Uterus (tissue), 4 donors: ENCODE results near the gene GPR149. TPM values are rescaled to one million over a fixed set of nuclear protein-coding genes. Genes with fewer than 3 reads are reported as not detected.

ENCODE experiments used
- DNase-seq, 2 donors: peaks; one replicate each; pipeline ENCODE4 v3.0.0-alpha.2; 2019 to 2020
- H3K27ac ChIP-seq, 2 donors: fragments of 200-600 bp; sonication (generic); 1 replicate in 1 of 2; 2 replicates in 1 of 2; pipeline ENCODE4 v1.5.1; 2016 to 2018
- H3K27me3 ChIP-seq, 2 donors: fragments of 200-600 bp; sonication (generic); one replicate each; pipeline ENCODE4 v1.5.1; 2018 to 2019; ENCODE audit warnings: control low read depth in 1 of 2
- H3K36me3 ChIP-seq, 2 donors: fragments of 200-600 bp; sonication (generic); one replicate each; pipeline ENCODE4 v1.5.1; 2019; ENCODE audit warnings: control low read depth in 1 of 2
- H3K4me1 ChIP-seq, 2 donors: fragments of 200-600 bp; sonication (generic); one replicate each; pipeline ENCODE4 v1.5.1; 2018 to 2019; ENCODE audit warnings: control low read depth in 1 of 2
- H3K4me3 ChIP-seq, 2 donors: fragments of 200-600 bp; sonication (generic); 1 replicate in 1 of 2; 2 replicates in 1 of 2; pipeline ENCODE4 v1.5.1; 2018 to 2019; ENCODE audit warnings: mild to moderate bottlenecking in 1 of 2
- H3K9me3 ChIP-seq, 2 donors: fragments of 200-600 bp; sonication (generic); one replicate each; pipeline ENCODE4 v1.5.1; 2019; ENCODE audit warnings: control low read depth in 1 of 2
- POLR2A ChIP-seq, 2 donors: fragments of 450-650 bp; IDR thresholded peaks; one replicate each; pipeline ENCODE4 v1.6.1; 2016; ENCODE audit warnings: antibody characterized with exemption in 2 of 2, mild to moderate bottlenecking in 1 of 2, moderate library complexity in 1 of 2
- intact Hi-C: fragments of 100-400 bp; cut with DNase I; formaldehyde crosslinking; loops from one replicate; pipeline ENCODE4 v1.15.1; 2023; ENCODE audit warnings: low total_unique reads
- total RNA-seq, 4 donors: library from RNA; depleted of rRNA in 3 of 4; stranded (reverse); fragments of >200 nt in 3 of 4; gene quantifications; one replicate each; pipeline versions ENCODE4 v1.1.0 to v1.2.4, GENCODE V29; 2014 to 2023
- TF ChIP-seq, protein P1 (sequence below), 4 experiments: fragments of 200-600 bp in 2 of 4; fragments of 450-650 bp in 2 of 4; sonication (generic) in 2 of 4; IDR thresholded peaks; one replicate each; pipeline ENCODE4 v1.5.1; 2016 to 2019; ENCODE audit warnings: antibody characterized with exemption in 4 of 4, mild to moderate bottlenecking in 2 of 4, moderate library complexity in 1 of 4
- donor health status: DM: yes; HTN: yes; CAD: no.

GPR149 gene
- total RNA-seq, 4 donors from 2014 or later, result not detected

DNA sequence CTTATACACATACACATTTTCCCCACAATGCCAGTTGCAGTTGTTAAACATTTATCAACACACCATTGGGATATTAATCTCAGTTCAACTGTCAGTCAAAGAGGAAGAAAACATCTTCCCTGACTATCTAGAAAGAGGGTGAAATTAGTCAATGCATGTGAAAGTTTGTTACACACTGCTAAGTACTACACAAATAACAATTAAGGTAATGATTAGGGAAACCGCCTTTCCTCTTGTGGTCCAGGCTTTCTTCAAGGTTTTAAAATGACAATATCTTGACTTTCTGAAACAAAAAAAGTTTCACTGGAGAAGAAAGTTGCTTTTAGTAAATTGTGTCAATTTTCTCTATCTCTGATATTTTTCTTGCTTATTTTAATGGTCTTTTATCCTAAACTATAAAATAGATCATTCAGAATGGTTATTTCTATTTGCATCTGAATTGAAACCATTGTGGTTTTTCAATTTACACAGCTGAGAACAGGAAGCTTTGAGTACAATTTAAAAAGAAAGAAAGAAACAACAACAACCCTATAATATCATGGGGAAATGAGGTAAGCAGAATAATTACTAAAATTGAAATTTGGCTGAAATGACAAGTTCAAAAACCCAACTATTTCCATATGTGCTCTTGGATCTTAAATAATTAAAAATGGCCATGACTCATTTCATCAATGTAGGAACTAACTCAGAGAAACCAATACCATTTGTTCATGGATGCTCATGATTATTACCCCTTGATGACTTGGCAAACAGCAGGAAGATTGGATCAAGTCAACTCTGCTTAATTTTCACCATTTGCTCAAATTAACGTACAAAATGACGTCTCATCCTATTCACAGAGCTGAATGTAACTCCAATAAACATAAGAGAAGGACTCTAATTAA, 31.7 kb downstream of the GPR149 start:
- H3K4me1 ChIP-seq, result no peaks in the 10 kb centered on the region
- no peaks in the 10 kb centered on the region for H3K36me3 ChIP-seq
- no peak overlapping the region for H3K27ac ChIP-seq
- no peak overlapping the region for H3K4me3 ChIP-seq
- H3K9me3 ChIP-seq, result no peaks in the 10 kb centered on the region
- TF ChIP-seq POLR2A (IDR thresholded peaks at IDR 0.05), result no peak
- TF ChIP-seq, protein P1, sequence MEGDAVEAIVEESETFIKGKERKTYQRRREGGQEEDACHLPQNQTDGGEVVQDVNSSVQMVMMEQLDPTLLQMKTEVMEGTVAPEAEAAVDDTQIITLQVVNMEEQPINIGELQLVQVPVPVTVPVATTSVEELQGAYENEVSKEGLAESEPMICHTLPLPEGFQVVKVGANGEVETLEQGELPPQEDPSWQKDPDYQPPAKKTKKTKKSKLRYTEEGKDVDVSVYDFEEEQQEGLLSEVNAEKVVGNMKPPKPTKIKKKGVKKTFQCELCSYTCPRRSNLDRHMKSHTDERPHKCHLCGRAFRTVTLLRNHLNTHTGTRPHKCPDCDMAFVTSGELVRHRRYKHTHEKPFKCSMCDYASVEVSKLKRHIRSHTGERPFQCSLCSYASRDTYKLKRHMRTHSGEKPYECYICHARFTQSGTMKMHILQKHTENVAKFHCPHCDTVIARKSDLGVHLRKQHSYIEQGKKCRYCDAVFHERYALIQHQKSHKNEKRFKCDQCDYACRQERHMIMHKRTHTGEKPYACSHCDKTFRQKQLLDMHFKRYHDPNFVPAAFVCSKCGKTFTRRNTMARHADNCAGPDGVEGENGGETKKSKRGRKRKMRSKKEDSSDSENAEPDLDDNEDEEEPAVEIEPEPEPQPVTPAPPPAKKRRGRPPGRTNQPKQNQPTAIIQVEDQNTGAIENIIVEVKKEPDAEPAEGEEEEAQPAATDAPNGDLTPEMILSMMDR (IDR thresholded peaks at IDR 0.05), result no peak
- intact Hi-C loops, result no loop called here
- no peak for DNase-seq
- no peaks in the 10 kb centered on the region for H3K27me3 ChIP-seq

DNA sequence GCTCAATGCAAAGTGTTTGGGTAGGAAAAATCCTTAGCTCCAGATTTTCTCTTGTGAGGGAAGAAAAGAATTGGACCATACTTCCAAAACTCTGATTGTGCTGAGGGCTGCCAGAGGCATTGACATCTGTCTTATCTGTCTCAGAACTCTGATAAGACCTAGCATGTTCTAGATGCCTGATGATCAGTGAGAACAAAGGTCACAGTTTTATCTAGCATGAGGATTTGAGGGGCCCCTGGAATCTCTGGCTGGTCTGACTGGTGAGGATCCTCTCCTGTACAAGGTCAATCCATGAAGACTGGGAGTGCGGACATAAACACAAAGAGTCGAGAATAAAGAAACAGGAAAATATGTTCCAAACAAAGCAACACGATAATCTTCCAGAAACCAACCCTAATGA, 40.1 kb downstream of the GPR149 start:
- intact Hi-C loops, result no loop called here
- no peak overlapping the region for H3K4me3 ChIP-seq
- no peak for DNase-seq
- no peaks in the 10 kb centered on the region for H3K36me3 ChIP-seq
- H3K4me1 ChIP-seq, result no peaks in the 10 kb centered on the region
- TF ChIP-seq, protein P1 (IDR thresholded peaks at IDR 0.05), result no peak
- no peak for TF ChIP-seq POLR2A (IDR thresholded peaks at IDR 0.05)
- H3K9me3 ChIP-seq, result no peaks in the 10 kb centered on the region
- H3K27me3 ChIP-seq, result no peaks in the 10 kb centered on the region
- H3K27ac ChIP-seq, result no peak overlapping the region

DNA sequence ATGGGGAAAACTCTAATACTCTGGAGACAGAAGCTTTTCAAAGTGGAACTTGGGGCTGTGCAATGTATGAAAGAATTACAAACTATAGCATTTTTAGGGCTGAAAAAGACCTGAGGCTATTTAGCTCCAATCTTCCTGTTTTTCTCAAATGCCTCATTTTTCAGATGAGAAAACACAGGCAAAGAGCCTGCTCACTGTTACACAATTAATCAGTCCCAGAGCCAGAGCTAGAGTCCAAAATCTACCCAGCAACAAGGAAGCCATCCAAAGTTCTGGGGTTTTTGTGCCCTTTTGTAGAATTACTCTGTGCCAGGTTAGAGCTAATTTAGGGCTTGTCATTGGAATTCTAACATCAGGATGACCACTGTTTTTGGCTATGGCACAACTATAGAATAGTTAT, 45.5 kb downstream of the GPR149 start:
- H3K36me3 ChIP-seq, result no peaks in the 10 kb centered on the region
- no peak overlapping the region for H3K27ac ChIP-seq
- H3K27me3 ChIP-seq, result no peaks in the 10 kb centered on the region
- no peak for TF ChIP-seq POLR2A (IDR thresholded peaks at IDR 0.05)
- TF ChIP-seq, protein P1 (IDR thresholded peaks at IDR 0.05), result no peak
- no peak for DNase-seq
- no peaks in the 10 kb centered on the region for H3K4me1 ChIP-seq
- no peak overlapping the region for H3K4me3 ChIP-seq
- no peaks in the 10 kb centered on the region for H3K9me3 ChIP-seq
- intact Hi-C loops, result no loop called here

DNA sequence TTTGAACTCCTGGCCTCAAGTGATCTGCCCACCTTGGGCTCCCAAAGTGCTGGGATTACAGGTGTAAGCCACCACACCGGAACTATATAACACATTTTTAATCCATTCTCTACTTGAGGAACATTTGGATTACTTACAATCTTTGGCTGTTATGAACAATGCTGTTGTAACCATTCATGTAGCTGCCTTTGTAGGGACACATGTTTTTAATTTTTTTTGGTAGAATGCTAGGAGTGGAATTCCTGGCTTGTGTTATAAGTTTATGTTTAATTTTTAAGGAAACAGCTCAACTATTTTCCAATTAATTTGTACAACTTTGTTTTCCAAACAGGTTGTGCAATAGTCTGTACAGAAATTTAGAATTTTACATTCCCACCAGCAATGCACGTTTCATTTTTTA, 51.7 kb downstream of the GPR149 start:
- no peaks in the 10 kb centered on the region for H3K9me3 ChIP-seq
- intact Hi-C loops, result no loop called here

DNA sequence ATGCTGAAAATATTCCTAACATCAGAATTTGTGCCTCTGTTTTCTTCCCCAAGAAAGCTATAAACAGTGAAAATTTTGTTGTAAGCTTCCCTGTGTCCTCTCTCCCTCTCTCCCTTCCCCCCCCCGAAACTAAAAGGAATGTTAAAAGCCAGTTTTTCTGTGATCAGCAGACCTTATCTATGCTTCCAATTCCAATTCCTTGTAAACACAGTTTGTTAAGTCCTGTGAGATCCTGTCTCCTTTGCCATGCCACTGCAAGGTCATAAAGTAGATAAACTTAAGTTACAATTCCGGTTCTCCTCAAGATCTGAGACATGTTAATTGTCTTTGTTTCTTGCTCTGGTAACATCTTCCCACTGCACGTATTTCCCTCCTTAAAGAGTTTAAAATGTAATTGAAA, 62.8 kb downstream of the GPR149 start:
- Histone ChIP-seq H3K4me1 (no peaks in the 10 kb centered on the region), H3K4me3 (no peak overlapping the region), H3K27ac (no peak overlapping the region), H3K9me3 (no peaks in the 10 kb centered on the region), H3K27me3 (no peaks in the 10 kb centered on the region), H3K36me3 (no peaks in the 10 kb centered on the region)
- intact Hi-C loops, result no loop called here
- no peak for TF ChIP-seq POLR2A (IDR thresholded peaks at IDR 0.05)
- TF ChIP-seq, protein P1 (IDR thresholded peaks at IDR 0.05), result no peak
- no peak for DNase-seq

More for the DNA sequence above, 51.7 kb downstream of the GPR149 start:
- DNase-seq, result no peak
- Histone ChIP-seq H3K27ac (no peak overlapping the region), H3K4me3 (no peak overlapping the region), H3K4me1 (no peaks in the 10 kb centered on the region), H3K27me3 (no peaks in the 10 kb centered on the region), H3K36me3 (no peaks in the 10 kb centered on the region)
- TF ChIP-seq, protein P1 (IDR thresholded peaks at IDR 0.05), result no peak
